Ishikawa (cell line): Measurements from ENCODE around the gene MOV10.

Source experiments
- CEBPB ChIP-seq: IDR thresholded peaks from 2 replicates; pipeline ENCODE4 v1.6.1; 2012
- CREB1 ChIP-seq: IDR thresholded peaks from 2 replicates; pipeline ENCODE4 v1.6.1; 2012; ENCODE audit warnings: low read depth
- EGR1 ChIP-seq: IDR thresholded peaks from 2 replicates; pipeline ENCODE4 v1.6.1; 2012
- EP300 ChIP-seq: IDR thresholded peaks from 2 replicates; pipeline ENCODE4 v1.6.1; 2012; ENCODE audit warnings: borderline replicate concordance
- FOXM1 ChIP-seq: IDR thresholded peaks from 2 replicates; pipeline ENCODE4 v1.6.1; 2012; ENCODE audit warnings: low read depth, borderline replicate concordance
- NFIC ChIP-seq: IDR thresholded peaks from 2 replicates; pipeline ENCODE4 v1.6.1; 2012
- RAD21 ChIP-seq: IDR thresholded peaks from 2 replicates; pipeline ENCODE4 v1.6.1; 2012; ENCODE audit warnings: low read depth
- TAF1 ChIP-seq: IDR thresholded peaks from 2 replicates; pipeline ENCODE4 v1.6.1; 2012; ENCODE audit warnings: low read depth, mild to moderate bottlenecking
- TCF12 ChIP-seq: IDR thresholded peaks from 2 replicates; pipeline ENCODE4 v1.6.1; 2012; ENCODE audit warnings: low read depth
- TEAD4 ChIP-seq: IDR thresholded peaks from 2 replicates; pipeline ENCODE4 v1.6.1; 2012
- YY1 ChIP-seq: IDR thresholded peaks from 2 replicates; pipeline ENCODE4 v1.6.1; 2012; ENCODE audit warnings: low read depth
- ZBTB7A ChIP-seq: IDR thresholded peaks from 2 replicates; pipeline ENCODE4 v1.6.1; 2012; ENCODE audit warnings: low read depth
- TF ChIP-seq, protein P1 (sequence below): IDR thresholded peaks from 2 replicates; pipeline ENCODE4 v1.6.1; 2012
- TF ChIP-seq, protein P2 (sequence below): IDR thresholded peaks from 2 replicates; pipeline ENCODE4 v1.6.1; 2012
- TF ChIP-seq, protein P3 (sequence below): IDR thresholded peaks from 2 replicates; pipeline ENCODE4 v1.6.1; 2012; ENCODE audit warnings: low read depth, mild to moderate bottlenecking

Gene MOV10

DNA sequence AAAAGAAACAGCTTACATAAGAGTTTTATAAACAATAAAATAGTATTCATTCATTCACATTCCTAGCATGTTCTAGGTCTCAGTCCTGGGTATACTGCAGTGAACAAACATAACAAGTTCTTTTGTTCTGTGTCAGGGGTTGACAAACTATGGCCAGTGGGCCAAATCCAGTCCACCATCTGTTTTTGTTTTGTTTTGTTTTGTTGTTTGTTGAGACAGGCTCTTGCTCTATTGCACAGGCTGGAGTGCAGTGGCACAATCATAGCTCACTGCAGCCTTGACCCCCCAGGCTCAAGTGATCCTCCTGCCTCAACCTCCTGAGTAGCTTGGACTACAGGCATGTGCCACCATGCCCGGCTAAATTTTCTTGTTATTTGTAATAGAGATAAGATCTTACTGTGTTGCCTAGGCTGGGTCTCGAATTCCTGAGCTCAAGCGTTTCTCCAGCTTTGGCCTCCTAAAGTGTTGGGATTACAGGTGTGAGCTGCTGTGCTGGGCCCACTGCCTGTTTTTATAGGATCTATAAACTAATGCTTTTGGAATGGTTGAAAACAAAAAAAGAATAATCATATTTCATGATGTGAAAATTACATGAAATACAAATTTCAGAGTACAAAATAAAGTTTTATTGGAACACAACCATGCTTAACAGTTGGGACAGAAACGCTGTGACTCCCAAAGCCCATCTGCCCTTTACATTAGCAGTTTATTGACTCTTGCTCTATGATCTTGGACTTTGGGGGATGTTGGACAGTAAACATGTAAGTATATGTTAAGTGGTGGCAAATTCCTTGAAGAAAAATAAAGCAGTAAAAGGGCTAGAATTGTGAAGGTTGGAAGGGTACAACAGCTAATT is 37.0 kb upstream of the MOV10 start:
- TF ChIP-seq, protein P1, sequence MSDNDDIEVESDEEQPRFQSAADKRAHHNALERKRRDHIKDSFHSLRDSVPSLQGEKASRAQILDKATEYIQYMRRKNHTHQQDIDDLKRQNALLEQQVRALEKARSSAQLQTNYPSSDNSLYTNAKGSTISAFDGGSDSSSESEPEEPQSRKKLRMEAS, result no peak
- TF ChIP-seq FOXM1, result no peak
- TF ChIP-seq, protein P2, sequence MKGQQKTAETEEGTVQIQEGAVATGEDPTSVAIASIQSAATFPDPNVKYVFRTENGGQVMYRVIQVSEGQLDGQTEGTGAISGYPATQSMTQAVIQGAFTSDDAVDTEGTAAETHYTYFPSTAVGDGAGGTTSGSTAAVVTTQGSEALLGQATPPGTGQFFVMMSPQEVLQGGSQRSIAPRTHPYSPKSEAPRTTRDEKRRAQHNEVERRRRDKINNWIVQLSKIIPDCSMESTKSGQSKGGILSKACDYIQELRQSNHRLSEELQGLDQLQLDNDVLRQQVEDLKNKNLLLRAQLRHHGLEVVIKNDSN, result no peak
- TF ChIP-seq CEBPB, result no peak
- no peak for TF ChIP-seq EGR1
- TF ChIP-seq, protein P3, sequence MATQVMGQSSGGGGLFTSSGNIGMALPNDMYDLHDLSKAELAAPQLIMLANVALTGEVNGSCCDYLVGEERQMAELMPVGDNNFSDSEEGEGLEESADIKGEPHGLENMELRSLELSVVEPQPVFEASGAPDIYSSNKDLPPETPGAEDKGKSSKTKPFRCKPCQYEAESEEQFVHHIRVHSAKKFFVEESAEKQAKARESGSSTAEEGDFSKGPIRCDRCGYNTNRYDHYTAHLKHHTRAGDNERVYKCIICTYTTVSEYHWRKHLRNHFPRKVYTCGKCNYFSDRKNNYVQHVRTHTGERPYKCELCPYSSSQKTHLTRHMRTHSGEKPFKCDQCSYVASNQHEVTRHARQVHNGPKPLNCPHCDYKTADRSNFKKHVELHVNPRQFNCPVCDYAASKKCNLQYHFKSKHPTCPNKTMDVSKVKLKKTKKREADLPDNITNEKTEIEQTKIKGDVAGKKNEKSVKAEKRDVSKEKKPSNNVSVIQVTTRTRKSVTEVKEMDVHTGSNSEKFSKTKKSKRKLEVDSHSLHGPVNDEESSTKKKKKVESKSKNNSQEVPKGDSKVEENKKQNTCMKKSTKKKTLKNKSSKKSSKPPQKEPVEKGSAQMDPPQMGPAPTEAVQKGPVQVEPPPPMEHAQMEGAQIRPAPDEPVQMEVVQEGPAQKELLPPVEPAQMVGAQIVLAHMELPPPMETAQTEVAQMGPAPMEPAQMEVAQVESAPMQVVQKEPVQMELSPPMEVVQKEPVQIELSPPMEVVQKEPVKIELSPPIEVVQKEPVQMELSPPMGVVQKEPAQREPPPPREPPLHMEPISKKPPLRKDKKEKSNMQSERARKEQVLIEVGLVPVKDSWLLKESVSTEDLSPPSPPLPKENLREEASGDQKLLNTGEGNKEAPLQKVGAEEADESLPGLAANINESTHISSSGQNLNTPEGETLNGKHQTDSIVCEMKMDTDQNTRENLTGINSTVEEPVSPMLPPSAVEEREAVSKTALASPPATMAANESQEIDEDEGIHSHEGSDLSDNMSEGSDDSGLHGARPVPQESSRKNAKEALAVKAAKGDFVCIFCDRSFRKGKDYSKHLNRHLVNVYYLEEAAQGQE, result no peak
- TF ChIP-seq TAF1, result no peak
- no peak for TF ChIP-seq TEAD4
- no peak for TF ChIP-seq TCF12
- no peak for TF ChIP-seq ZBTB7A
- TF ChIP-seq YY1, result no peak
- TF ChIP-seq RAD21, result no peak
- no peak for TF ChIP-seq CREB1
- no peak for TF ChIP-seq NFIC
- no peak for TF ChIP-seq EP300

DNA sequence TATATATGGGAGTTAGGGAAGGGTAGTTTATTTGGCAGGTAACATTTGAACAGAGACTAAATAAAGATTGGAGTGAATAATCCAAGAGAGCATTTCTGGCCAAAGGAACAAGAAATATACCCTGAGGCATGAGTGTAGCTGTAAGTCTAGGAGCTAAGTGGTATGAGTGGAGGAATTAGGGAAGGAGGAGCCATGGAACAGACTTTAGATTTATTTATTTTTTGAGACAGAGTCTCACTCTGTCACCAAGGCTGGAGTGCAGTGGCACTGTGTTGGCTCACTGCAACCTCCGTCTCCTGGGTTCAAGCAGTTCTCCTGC is 36.4 kb upstream of the MOV10 start:
- no peak for TF ChIP-seq TCF12
- TF ChIP-seq EGR1, result no peak
- no peak for TF ChIP-seq CREB1
- TF ChIP-seq, protein P3, result no peak

DNA sequence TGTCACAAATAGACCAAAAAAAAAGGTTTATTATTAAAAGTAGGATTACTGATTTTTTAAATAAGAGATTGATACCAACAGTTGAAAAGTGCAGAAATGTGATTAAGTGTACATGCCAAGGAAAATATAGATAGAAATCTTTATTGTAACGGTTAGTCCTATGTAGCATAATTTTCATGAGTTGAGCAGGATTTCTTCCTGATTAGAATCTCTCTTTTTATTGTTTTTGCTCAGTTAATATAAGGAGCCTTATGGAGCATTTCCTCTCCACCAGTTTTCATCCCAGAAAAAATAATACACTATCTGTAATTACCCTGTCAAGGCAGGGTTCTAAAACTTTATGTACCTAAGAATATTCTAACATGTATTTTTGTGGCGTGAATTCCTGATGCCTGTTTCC is 31.4 kb upstream of the MOV10 start:
- TF ChIP-seq FOXM1 (no peak), ZBTB7A (no peak), CREB1 (no peak), RAD21 (no peak), TEAD4 (no peak)
- TF ChIP-seq, protein P3, result no peak

DNA sequence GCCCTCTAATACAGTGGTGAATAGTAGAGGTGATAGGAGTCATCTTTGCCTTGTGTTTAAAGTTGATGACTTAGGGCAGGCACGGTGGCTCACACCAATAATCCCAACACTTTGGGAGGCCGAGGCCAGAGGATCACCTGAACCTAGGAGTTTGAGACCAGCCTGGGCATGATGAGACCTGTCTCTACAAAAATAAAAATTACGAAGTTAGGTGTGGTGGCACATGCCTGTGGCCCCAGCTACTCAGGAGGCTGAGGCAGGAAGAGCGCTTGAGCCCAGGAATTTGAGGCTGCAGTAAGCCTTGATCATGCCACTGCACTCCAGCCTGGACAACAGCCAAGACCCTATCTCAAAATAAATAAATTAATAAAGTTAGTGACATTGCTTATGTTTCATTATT is 28.2 kb upstream of the MOV10 start:
- TF ChIP-seq YY1, result no peak
- no peak for TF ChIP-seq FOXM1
- TF ChIP-seq, protein P3, result no peak
- TF ChIP-seq CREB1, result no peak
- TF ChIP-seq EGR1, result no peak
- no peak for TF ChIP-seq EP300
- no peak for TF ChIP-seq NFIC
- no peak for TF ChIP-seq TEAD4
- TF ChIP-seq TAF1, result no peak
- TF ChIP-seq, protein P1, result no peak
- TF ChIP-seq ZBTB7A, result no peak
- TF ChIP-seq TCF12, result no peak
- TF ChIP-seq RAD21, result no peak
- no peak for TF ChIP-seq CEBPB
- TF ChIP-seq, protein P2, result no peak
